D341Med (cell line): Measurements from ENCODE around the gene TOP2A.
A peak's percentile ranks its signal among the peaks of the same experiment; 100 is the strongest.

Experiments
- DNase-seq: peaks from one replicate; pipeline ENCODE4 v3.0.0; 2012; ENCODE audit warnings: low spot score

The TOP2A gene

GRCh38 chr17:40452216-40452787 lies 34.6 kb upstream of the TOP2A start:
- DNase-seq = no peak

GRCh38 chr17:40451420-40451819 lies 33.7 kb upstream of the TOP2A start:
- DNase-seq = peak; percentile 37

- peak; percentile 71 for DNase-seq
Measured at GRCh38 chr17:40450175-40450574, 32.5 kb upstream of the TOP2A start.

- DNase-seq = peak; percentile 42
Measured at GRCh38 chr17:40448639-40449261, 31.1 kb upstream of the TOP2A start.

- DNase-seq = no peak
Measured at GRCh38 chr17:40448213-40448638, 30.5 kb upstream of the TOP2A start.

- DNase-seq = no peak
Measured at GRCh38 chr17:40447806-40448205, 30.1 kb upstream of the TOP2A start.

- DNase-seq = no peak
Measured at GRCh38 chr17:40447148-40447644, 29.5 kb upstream of the TOP2A start.

- no peak for DNase-seq
Measured at GRCh38 chr17:40445751-40446468, 28.2 kb upstream of the TOP2A start.

GRCh38 chr17:40443988-40444899 lies 26.5 kb upstream of the TOP2A start:
- peak; percentile 43 for DNase-seq

GRCh38 chr17:40443196-40443987 lies 25.7 kb upstream of the TOP2A start, which contains the start of gene IGFBP4:
IGFBP4 (plus strand) TSS chr17:40443450; CDS start chr17:40443736, 286 bp downstream.
- DNase-seq = peak; percentile 94

GRCh38 chr17:40442392-40443195 lies 24.9 kb upstream of the TOP2A start:
- no peak for DNase-seq

GRCh38 chr17:40440166-40440565 lies 22.5 kb upstream of the TOP2A start:
- no peak for DNase-seq

GRCh38 chr17:40437095-40437732 lies 19.5 kb upstream of the TOP2A start:
- no peak for DNase-seq

GRCh38 chr17:40436636-40437035 lies 18.9 kb upstream of the TOP2A start:
- peak; percentile 17 for DNase-seq

- DNase-seq = peak; percentile 77
Measured at GRCh38 chr17:40433551-40434415, 16.1 kb upstream of the TOP2A start.

GRCh38 chr17:40432864-40433528 lies 15.3 kb upstream of the TOP2A start:
- DNase-seq = peak; percentile 30

- DNase-seq = no peak
Measured at GRCh38 chr17:40431231-40431602, 13.5 kb upstream of the TOP2A start.
